GM12873 (cell line): ENCODE results near the gene TXNL1.

Source experiments
- CTCF ChIP-seq: IDR thresholded peaks from 2 replicates; pipeline ENCODE4 v1.5.1; 2012; ENCODE audit warnings: low read depth, mild to moderate bottlenecking, moderate library complexity, low read length, control low read depth; ENCODE audit not compliant: insufficient read depth; ENCODE audit errors: missing control alignments

Gene TXNL1

DNA sequence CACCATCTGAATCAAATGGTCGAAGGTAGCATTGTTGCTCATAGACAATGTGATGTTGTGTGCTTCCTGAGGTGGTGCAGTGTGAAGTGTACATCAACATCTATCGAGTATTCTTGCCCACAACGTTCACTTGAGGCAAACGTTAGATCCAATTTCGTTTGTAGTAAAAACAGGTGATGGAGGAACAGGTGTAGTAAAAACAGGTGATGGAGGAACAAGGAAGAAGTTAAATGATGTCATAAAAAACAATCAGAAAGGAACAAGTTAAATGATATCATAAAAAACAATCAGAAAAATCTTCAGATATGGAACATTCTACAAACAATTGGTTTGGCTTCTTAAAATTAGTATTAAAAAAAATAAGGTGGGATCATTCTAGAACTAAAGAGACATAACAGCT, 24.1 kb upstream of the TXNL1 start:
- TF ChIP-seq CTCF: no peak

- no peak for TF ChIP-seq CTCF
These were observed 23.6 kb upstream of the TXNL1 start for GRCh38 chr18:56662063-56662408.

DNA sequence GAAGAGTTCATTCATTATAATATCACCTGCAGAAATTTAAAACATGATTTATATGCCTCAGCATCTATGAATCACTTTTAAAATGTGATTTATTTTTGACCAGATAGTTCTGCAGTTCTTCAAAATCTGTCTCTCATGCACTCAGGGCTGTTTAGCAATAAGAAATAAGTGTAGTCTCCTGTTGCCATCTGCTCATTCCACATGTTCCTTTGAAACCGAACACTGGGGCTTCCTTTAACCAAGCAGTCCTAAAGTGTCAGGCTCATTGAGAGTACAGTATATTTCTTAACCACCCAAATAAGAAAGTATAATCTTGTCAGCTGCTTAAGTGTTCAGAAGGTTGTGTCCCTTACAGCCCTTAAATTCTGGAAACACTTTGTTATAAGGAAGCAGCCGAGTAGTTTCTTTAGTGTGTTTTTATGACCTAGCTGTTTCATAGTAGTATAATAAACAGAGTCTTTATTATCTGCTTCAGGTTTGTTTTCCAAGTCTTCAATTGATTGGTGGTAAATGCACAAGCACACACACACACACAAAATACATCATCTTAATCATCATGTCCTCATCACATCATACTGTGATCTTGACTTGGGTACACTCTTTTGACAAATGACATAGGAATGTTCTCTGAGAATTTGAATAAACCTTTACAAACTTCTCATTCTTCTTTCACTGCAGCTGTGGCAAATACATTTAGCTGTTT, 23.1 kb upstream of the TXNL1 start:
- no peak for TF ChIP-seq CTCF

DNA sequence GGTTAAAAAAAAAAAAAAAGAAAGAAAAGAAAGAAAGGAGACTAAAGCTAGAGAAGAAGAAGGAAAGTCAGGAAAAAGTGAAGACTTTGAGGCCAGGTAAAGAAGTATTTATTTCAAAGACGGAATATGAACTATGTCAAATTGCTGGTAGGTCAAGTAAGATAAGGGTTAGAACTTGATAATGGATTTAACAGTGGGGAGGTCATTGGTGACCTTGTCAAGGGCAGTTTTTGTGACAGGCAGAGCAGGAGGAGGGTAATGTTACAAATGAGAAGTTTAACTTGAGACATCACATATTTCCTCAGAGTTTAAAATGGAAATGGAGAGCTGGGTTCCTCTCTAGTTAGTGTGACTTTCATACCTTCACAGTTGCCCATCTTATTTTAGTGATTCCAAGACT, 22.3 kb upstream of the TXNL1 start:
- TF ChIP-seq CTCF: no peak

DNA sequence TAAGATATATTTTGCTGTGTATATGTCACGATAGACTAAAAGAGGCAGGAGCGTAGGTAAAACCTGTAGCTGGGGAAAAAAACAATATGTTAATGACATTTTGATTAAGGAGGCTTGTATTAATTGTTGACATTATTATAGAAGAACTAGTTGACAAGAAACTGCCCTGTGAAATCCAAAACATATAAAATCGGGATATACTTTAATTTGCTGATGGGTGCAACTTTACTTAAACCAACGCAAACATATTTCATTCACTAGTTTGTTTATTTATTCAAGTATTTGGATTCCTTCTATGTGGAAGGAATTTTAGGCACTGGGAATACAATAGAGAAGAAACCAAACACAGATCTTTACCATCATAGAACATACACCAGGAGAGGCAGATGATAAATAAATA, 20.7 kb upstream of the TXNL1 start:
- TF ChIP-seq CTCF: no peak

DNA sequence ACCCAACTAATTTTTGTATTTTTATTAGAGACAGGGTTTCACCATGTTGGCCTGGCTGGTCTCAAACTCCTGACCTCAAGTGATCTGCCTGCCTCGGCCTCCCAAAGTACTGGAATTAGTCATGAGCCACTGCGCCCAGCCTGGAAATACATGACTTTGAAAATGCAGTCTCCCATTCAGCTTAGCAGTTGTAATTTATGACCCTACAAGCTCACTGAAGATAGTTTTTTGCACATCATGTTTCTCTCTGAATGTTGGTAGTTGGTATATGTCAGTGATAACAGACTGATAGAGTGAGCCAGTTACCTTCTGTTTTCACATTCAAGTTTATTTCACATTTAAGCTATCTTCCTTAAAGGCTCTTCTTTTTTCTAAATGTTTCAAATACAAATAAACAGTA, 19.9 kb upstream of the TXNL1 start:
- no peak for TF ChIP-seq CTCF

- no peak for TF ChIP-seq CTCF
These were observed 14.4 kb upstream of the TXNL1 start for GRCh38 chr18:56652802-56653201.
